GM13976 (cell line): ENCODE results near the gene UCHL3.
A peak's percentile ranks its signal among the peaks of the same experiment; 100 is the strongest.

Source experiments
- DNase-seq: peaks from one replicate; pipeline ENCODE4 v3.0.0; 2012; ENCODE audit warnings: low spot score
- CTCF ChIP-seq: IDR thresholded peaks from 2 replicates; pipeline ENCODE4 v1.5.1; 2012; ENCODE audit warnings: borderline replicate concordance, mild to moderate bottlenecking; ENCODE audit not compliant: insufficient read depth; ENCODE audit errors: extremely low read depth, missing control alignments, control extremely low read depth
- in situ Hi-C: fragments of 300-500 bp; cut with MboI; formaldehyde crosslinking; loops from one replicate; pipeline ENCODE4 v1.12.0; 2022; ENCODE audit warnings: low sequenced_read_pairs, mixed read lengths, inconsistent platforms; ENCODE audit not compliant: unreplicated experiment

Gene UCHL3

GRCh38 chr13:75550159-75550567, 572 bp downstream of the UCHL3 start:
- peak; percentile 44 for DNase-seq
- TF ChIP-seq CTCF: no peak
- in situ Hi-C loops: no loop called here

- in situ Hi-C loops: no loop called here
- no peak for TF ChIP-seq CTCF
These were observed 4.9 kb downstream of the UCHL3 start for GRCh38 chr13:75554464-75554863.

GRCh38 chr13:75554981-75555380, 5.4 kb downstream of the UCHL3 start:
- TF ChIP-seq CTCF: no peak
- in situ Hi-C loops: no loop called here
- no peak for DNase-seq

More at GRCh38 chr13:75554464-75554863, 4.9 kb downstream of the UCHL3 start:
- no peak for DNase-seq

GRCh38 chr13:75555836-75556235, 6.2 kb downstream of the UCHL3 start:
- in situ Hi-C loops: no loop called here
- no peak for TF ChIP-seq CTCF
- DNase-seq: no peak

- DNase-seq: no peak
- in situ Hi-C loops: no loop called here
- TF ChIP-seq CTCF: no peak
These were observed 7.4 kb downstream of the UCHL3 start for GRCh38 chr13:75556961-75557360.

- no peak for TF ChIP-seq CTCF
- DNase-seq: no peak
- in situ Hi-C loops: no loop called here
These were observed 8.7 kb downstream of the UCHL3 start for GRCh38 chr13:75558145-75558840.
